K562 (cell line): Measurements from ENCODE around the gene PPP4R1. TPM values are rescaled to one million over a fixed set of nuclear protein-coding genes. Genes with fewer than 3 reads are reported as not detected.

Experiments used
- ATAC-seq: fragments of 200-7000 bp; cut with Tn5 transposase; 3 replicates; pipeline ENCODE4 v1.9.1; 2020; ENCODE audit warnings: moderate library complexity
- BruUV-seq: library from RNA; stranded (reverse); fragments of 400-500 nt; replicated peaks from 2 replicates; lab custom pipeline; 2021; lab: Mats Ljungman, UMichigan
- CTCF ChIA-PET: fragments of 300-600 bp; formaldehyde crosslinking; extraction: SDS; loops from one replicate; lab custom pipeline; 2021; ENCODE audit warnings: low intra/inter-chr PET ratio; lab: Yijun Ruan, JAX
- POLR2A ChIA-PET: fragments of 300-600, 350-650 bp; sonication (Branson Sonifier 250); formaldehyde crosslinking; extraction: SDS; loops from one replicate; lab custom pipeline; 2021; ENCODE audit warnings: antibody characterized with exemption, inconsistent platforms; lab: Yijun Ruan, JAX
- DNase-seq, 4 experiments: peaks; one replicate each; pipeline versions ENCODE4 v3.0.0 to v3.0.0-alpha.2; 2011 to 2018; ENCODE audit warnings: low spot score in 3 of 4, mixed read lengths in 3 of 4; ENCODE audit errors: extremely low read depth in 1 of 4
- FAIRE-seq: peaks from 2 replicates; lab custom pipeline; 2011; peaks lifted over from hg19 to GRCh38; lab: Jason Lieb, UNC
- H2AFZ ChIP-seq: 2 replicates; pipeline ENCODE4 v1.6.0; 2011; ENCODE audit warnings: low read depth, low read length, control low read depth, inconsistent platforms
- H3K27ac ChIP-seq: fragments of 200-600 bp; 3 replicates; pipeline ENCODE4 v1.8.0; 2011; ENCODE audit warnings: low read depth, mild to moderate bottlenecking, control low read depth, inconsistent platforms, low read length, moderate library complexity, mixed read lengths; ENCODE audit errors: extremely low read depth
- H3K27me3 ChIP-seq, 2 experiments: fragments of 300-600 bp in 1 of 2; 2 replicates in 1 of 2; 3 replicates in 1 of 2; pipeline versions ENCODE4 v1.6.0 to v1.8.0; 2011; ENCODE audit warnings: inconsistent platforms in 2 of 2, low read length in 2 of 2, mild to moderate bottlenecking in 1 of 2, mixed read lengths in 1 of 2, moderate library complexity in 1 of 2; ENCODE audit not compliant: control insufficient read depth in 2 of 2, insufficient read depth in 2 of 2
- H3K36me3 ChIP-seq: fragments of 300-600 bp; 3 replicates; pipeline ENCODE4 v1.8.0; 2011; ENCODE audit warnings: mild to moderate bottlenecking, low read length, inconsistent platforms; ENCODE audit not compliant: control insufficient read depth, insufficient read depth
- H3K4me1 ChIP-seq, 2 experiments: fragments of 200-600 bp in 1 of 2; replicated peaks in 1 of 2; 2 replicates in 1 of 2; 3 replicates in 1 of 2; pipeline versions ENCODE4 v1.5.1 to v1.8.0; 2011; ENCODE audit warnings: inconsistent platforms in 2 of 2, low read length in 2 of 2, mild to moderate bottlenecking in 1 of 2, mixed read lengths in 1 of 2, moderate library complexity in 1 of 2; ENCODE audit not compliant: control insufficient read depth in 2 of 2, insufficient read depth in 2 of 2
- H3K4me2 ChIP-seq: 2 replicates; pipeline ENCODE4 v1.6.1; 2011; ENCODE audit warnings: low read length, control low read depth, inconsistent platforms, mixed read lengths; ENCODE audit not compliant: insufficient read depth
- H3K4me3 ChIP-seq: fragments of 200-600 bp; sonication (generic), shearing (Covaris generic); 2 replicates; pipeline ENCODE4 v1.5.1; 2016; ENCODE audit warnings: control low read depth, inconsistent platforms
- H3K79me2 ChIP-seq: fragments of 200-600 bp; 3 replicates; pipeline ENCODE4 v1.8.0; 2011; ENCODE audit warnings: low read length, inconsistent platforms; ENCODE audit not compliant: control insufficient read depth, insufficient read depth
- H3K9ac ChIP-seq, 2 experiments: 2 replicates each; pipeline versions ENCODE4 v1.6.0 to v1.6.1; 2011; ENCODE audit warnings: low read depth in 2 of 2, low read length in 2 of 2, control low read depth in 1 of 2, inconsistent platforms in 1 of 2, mild to moderate bottlenecking in 1 of 2, mixed read lengths in 1 of 2; ENCODE audit not compliant: insufficient read depth in 1 of 2
- H3K9me1 ChIP-seq: one replicate; pipeline ENCODE4 v1.6.0; 2011; ENCODE audit warnings: inconsistent platforms, mild to moderate bottlenecking, low read length, moderate library complexity; ENCODE audit not compliant: control insufficient read depth, insufficient read depth
- H3K9me3 ChIP-seq: replicated peaks from 2 replicates; pipeline ENCODE4 v1.5.1; 2011; ENCODE audit warnings: low read depth, low read length, inconsistent platforms; ENCODE audit not compliant: control insufficient read depth, insufficient read depth
- H4K20me1 ChIP-seq: replicated peaks from 2 replicates; pipeline ENCODE4 v1.6.1; 2011; ENCODE audit warnings: low read length, inconsistent platforms, mixed read lengths; ENCODE audit not compliant: control insufficient read depth, insufficient read depth
- WHSC1 ChIP-seq: IDR thresholded peaks from one replicate; pipeline ENCODE4 v1.6.1; 2012; ENCODE audit warnings: low read length, control low read depth, inconsistent platforms
- ZBTB33 ChIP-seq: sonication (generic); formaldehyde crosslinking; IDR thresholded peaks from 2 replicates; pipeline ENCODE4 v1.8.1; 2023; ENCODE audit warnings: mild to moderate bottlenecking, missing genetic modification reagents
- WGBS: fragments of 100-300 bp; shearing (Covaris generic); methylation state at CpG from one replicate; pipeline ENCODE4 v1.1.6; 2016; ENCODE audit warnings: low coverage, mixed read lengths; ENCODE audit not compliant: insufficient coverage; ENCODE audit errors: missing lambda C conversion rate; 5-methylcytosine and 5-hydroxymethylcytosine counted together
- in situ Hi-C: fragments of 300-500 bp; cut with MboI; formaldehyde crosslinking; loops from 4 replicates; pipeline ENCODE4 v1.15.0; 2018; ENCODE audit warnings: inconsistent platforms, mixed read lengths
- intact Hi-C: fragments of 100-400 bp; cut with micrococcal nuclease; formaldehyde crosslinking; loops from 2 replicates; pipeline ENCODE4 v1.14.2; 2022
- polyA plus RNA-seq, 8 experiments: library from polyadenylated mRNA; depleted of rRNA in 4 of 8; stranded (reverse) in 5 of 8; unstranded in 3 of 8; fragments of >200 nt; fragmentation: Nextera tagmentation in 2 of 8; fragmentation: Illumina TruSeq in 1 of 8; extraction: Ambion mirVana in 2 of 8; extraction: Trizol in 1 of 8; gene quantifications; 2 replicates each; pipeline versions ENCODE4 v1.2.1 to v1.2.3, GENCODE V29; 2011 to 2014; ENCODE audit warnings: inconsistent platforms in 1 of 8, missing spikeins in 1 of 8
- total RNA-seq, 7 experiments: library from RNA; depleted of rRNA in 6 of 7; stranded (reverse); fragments of >200 nt in 6 of 7; fragmentation: Illumina TruSeq in 2 of 7; extraction: Trizol in 2 of 7; gene quantifications; 2 replicates each; pipeline versions ENCODE4 v1.2.1 to v1.2.3, GENCODE V29; 2011 to 2021; ENCODE audit warnings: low replicate concordance in 1 of 7

Gene PPP4R1
- total and polyA plus RNA-seq, 9 of the 15 experiments (the other 6 are each of a cell fraction or from before 2014, with no cell fraction given), result 23.5 to 136 (median 84.5) TPM

- no peak overlapping the region for H3K9ac ChIP-seq
- no peaks in the 10 kb centered on the region for H3K36me3 ChIP-seq
- ChIA-PET CTCF (no interaction called here), POLR2A (no interaction called here)
- H3K9me1 ChIP-seq, result no peaks in the 10 kb centered on the region
- intact Hi-C loops, result no loop called here
- no peak for FAIRE-seq
- no peak overlapping the region for H3K4me3 ChIP-seq
- no peak for ATAC-seq
- 0 out of 2 replicates have a peak, but pooled peaks cover 7% of the 10 kb centered on the region for H3K9me3 ChIP-seq
- 59% methylated on average over 8 of the region's 8 CpGs for WGBS
- H3K79me2 ChIP-seq, result no peaks in the 10 kb centered on the region
- no peaks in the 10 kb centered on the region for H4K20me1 ChIP-seq
- no peak for DNase-seq
- BruUV-seq, result no TSS peak
- no peak for TF ChIP-seq WHSC1
- TF ChIP-seq ZBTB33, result peak; percentile 94
- peaks cover 2 to 3% of the 10 kb centered on the region in 2 experiments; a peak in 2 of 5 replicates for H3K4me1 ChIP-seq
- no peak overlapping the region for H3K27ac ChIP-seq
- no peak overlapping the region for H2AFZ ChIP-seq
- no peak overlapping the region for H3K4me2 ChIP-seq
- H3K27me3 ChIP-seq, result no peaks in the 10 kb centered on the region
- in situ Hi-C loops, result no loop called here
These were observed 20.5 kb upstream of the PPP4R1 start for GRCh38 chr18:9634856-9635255.
